GM10266 (cell line): Measurements from ENCODE around the gene TMEM212.

Experiments
- DNase-seq: peaks from one replicate; pipeline ENCODE4 v3.0.0; 2012; ENCODE audit errors: extremely low spot score
- CTCF ChIP-seq: IDR thresholded peaks from 2 replicates; pipeline ENCODE4 v1.5.1; 2012; ENCODE audit warnings: mild to moderate bottlenecking, low read depth; ENCODE audit not compliant: control insufficient read depth, insufficient read depth; ENCODE audit errors: missing control alignments

Gene TMEM212

GRCh38 chr3:171895291-171895690 is 52.1 kb downstream of the TMEM212 start:
- no peak for DNase-seq
- no peak for TF ChIP-seq CTCF

- TF ChIP-seq CTCF, result no peak
- no peak for DNase-seq
Measured at GRCh38 chr3:171895900-171896299, 52.8 kb downstream of the TMEM212 start.

- no peak for DNase-seq
- TF ChIP-seq CTCF, result no peak
Measured at GRCh38 chr3:171896316-171896715, 53.2 kb downstream of the TMEM212 start.

- no peak for TF ChIP-seq CTCF
- no peak for DNase-seq
Measured at GRCh38 chr3:171898192-171898591, 55.0 kb downstream of the TMEM212 start.

- TF ChIP-seq CTCF, result no peak
- DNase-seq, result no peak
Measured at GRCh38 chr3:171900446-171900845, 57.3 kb downstream of the TMEM212 start.

- DNase-seq, result no peak
Measured at GRCh38 chr3:171901615-171902312, 58.6 kb downstream of the TMEM212 start.

More at GRCh38 chr3:171901615-171902312, 58.6 kb downstream of the TMEM212 start:
- no peak for TF ChIP-seq CTCF
